Testis (tissue), 3 donors: ENCODE data around the gene KRT23. TPM values are rescaled to one million over a fixed set of nuclear protein-coding genes. Genes with fewer than 3 reads are reported as not detected.
A peak's percentile ranks its signal among the peaks of the same experiment; 100 is the strongest.
"Not testable (repeated sequence)": the region's sequence is repeated elsewhere in the genome, so short reads cannot be mapped to it uniquely, and the experiment has no call there.

Experiments
- DNase-seq: peaks from one replicate; pipeline ENCODE4 v3.0.0-alpha.2; 2019
- H3K27ac ChIP-seq, 2 donors: fragments of 200-600 bp; sonication (generic); one replicate each; pipeline ENCODE4 v1.5.1; 2019
- H3K27me3 ChIP-seq: fragments of 200-600 bp; sonication (generic); one replicate; pipeline ENCODE4 v1.5.1; 2019
- H3K36me3 ChIP-seq: fragments of 200-600 bp; sonication (generic); one replicate; pipeline ENCODE4 v1.5.1; 2017; ENCODE audit warnings: low read depth; ENCODE audit errors: missing control alignments
- H3K4me1 ChIP-seq: fragments of 200-600 bp; sonication (generic); one replicate; pipeline ENCODE4 v1.5.1; 2019
- H3K4me3 ChIP-seq, 2 donors: fragments of 200-600 bp; sonication (generic); one replicate each; pipeline ENCODE4 v1.5.1; 2017 to 2019
- H3K9me3 ChIP-seq: fragments of 200-600 bp; sonication (generic); one replicate; pipeline ENCODE4 v1.5.1; 2017
- POLR2A ChIP-seq: fragments of 450-650 bp; IDR thresholded peaks from one replicate; pipeline ENCODE4 v1.6.1; 2017; ENCODE audit warnings: antibody characterized with exemption, mild to moderate bottlenecking, moderate library complexity
- WGBS, 2 donors: methylation state at CpG; one replicate each; pipeline ENCODE4 v1.1.5; 2018; 5-methylcytosine and 5-hydroxymethylcytosine counted together
- intact Hi-C: fragments of 100-400 bp; cut with DNase I; formaldehyde crosslinking; loops from one replicate; pipeline ENCODE4 v1.15.1; 2023; ENCODE audit warnings: low total_unique reads
- polyA plus RNA-seq: library from polyadenylated mRNA; stranded (reverse); fragments of 350-450 nt; fragmentation: Illumina TruSeq; extraction: RNeasy Lipid Tissue Mini Kit (QIAGEN cat#74804); gene quantifications from one replicate; pipeline ENCODE4 v1.2.3, GENCODE V29; 2014; ENCODE audit warnings: low read depth, low replicate concordance; ENCODE audit not compliant: insufficient read depth
- total RNA-seq, 2 donors: library from RNA; depleted of rRNA; stranded (reverse); fragments of >200 nt; gene quantifications; one replicate each; pipeline ENCODE4 v1.2.3, GENCODE V29; 2016
- TF ChIP-seq, protein P1 (sequence below), 3 experiments: fragments of 450-650 bp in 2 of 3; fragments of 200-600 bp in 1 of 3; sonication (generic) in 1 of 3; IDR thresholded peaks; one replicate each; pipeline ENCODE4 v1.5.1; 2016 to 2019; ENCODE audit warnings: antibody characterized with exemption in 3 of 3, mild to moderate bottlenecking in 2 of 3, moderate library complexity in 1 of 3

Gene KRT23
- total and polyA plus RNA-seq, 3 donors from 2014 or later: 14.0 to 52.2 (median 17.3) TPM

DNA sequence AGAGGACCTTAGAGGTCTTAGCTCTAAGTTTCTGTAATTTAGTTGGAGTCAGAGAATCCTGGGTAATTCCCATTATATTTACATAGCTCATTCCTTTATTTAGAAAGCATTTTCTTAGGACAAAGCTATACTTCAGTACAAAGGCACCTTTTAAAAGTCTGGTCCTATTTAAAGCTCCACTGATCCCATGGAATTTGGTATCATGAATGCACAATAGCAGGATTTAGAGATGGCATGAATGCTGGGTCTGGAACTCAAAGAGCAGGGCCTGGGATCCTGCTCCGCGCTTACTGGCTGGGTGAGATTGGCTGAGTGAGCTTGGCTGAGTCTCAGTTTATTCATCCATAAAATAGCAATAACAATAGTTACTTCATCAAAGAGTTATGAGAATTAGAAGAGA, 4.8 kb downstream of the KRT23 start:
- no peaks in the 10 kb centered on the region for H3K36me3 ChIP-seq
- H3K4me1 ChIP-seq: no peaks in the 10 kb centered on the region
- H3K4me3 ChIP-seq: no peak overlapping the region
- H3K9me3 ChIP-seq: no peaks in the 10 kb centered on the region
- DNase-seq: no peak
- intact Hi-C loops: no loop called here
- H3K27ac ChIP-seq: no peak overlapping the region
- no peak for TF ChIP-seq POLR2A
- TF ChIP-seq, protein P1, sequence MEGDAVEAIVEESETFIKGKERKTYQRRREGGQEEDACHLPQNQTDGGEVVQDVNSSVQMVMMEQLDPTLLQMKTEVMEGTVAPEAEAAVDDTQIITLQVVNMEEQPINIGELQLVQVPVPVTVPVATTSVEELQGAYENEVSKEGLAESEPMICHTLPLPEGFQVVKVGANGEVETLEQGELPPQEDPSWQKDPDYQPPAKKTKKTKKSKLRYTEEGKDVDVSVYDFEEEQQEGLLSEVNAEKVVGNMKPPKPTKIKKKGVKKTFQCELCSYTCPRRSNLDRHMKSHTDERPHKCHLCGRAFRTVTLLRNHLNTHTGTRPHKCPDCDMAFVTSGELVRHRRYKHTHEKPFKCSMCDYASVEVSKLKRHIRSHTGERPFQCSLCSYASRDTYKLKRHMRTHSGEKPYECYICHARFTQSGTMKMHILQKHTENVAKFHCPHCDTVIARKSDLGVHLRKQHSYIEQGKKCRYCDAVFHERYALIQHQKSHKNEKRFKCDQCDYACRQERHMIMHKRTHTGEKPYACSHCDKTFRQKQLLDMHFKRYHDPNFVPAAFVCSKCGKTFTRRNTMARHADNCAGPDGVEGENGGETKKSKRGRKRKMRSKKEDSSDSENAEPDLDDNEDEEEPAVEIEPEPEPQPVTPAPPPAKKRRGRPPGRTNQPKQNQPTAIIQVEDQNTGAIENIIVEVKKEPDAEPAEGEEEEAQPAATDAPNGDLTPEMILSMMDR (IDR thresholded peaks at IDR 0.05): no peak
- 61 to 100% methylated on average over 2 of the region's 2 CpGs for WGBS, 2 donors
- H3K27me3 ChIP-seq: no peaks in the 10 kb centered on the region

DNA sequence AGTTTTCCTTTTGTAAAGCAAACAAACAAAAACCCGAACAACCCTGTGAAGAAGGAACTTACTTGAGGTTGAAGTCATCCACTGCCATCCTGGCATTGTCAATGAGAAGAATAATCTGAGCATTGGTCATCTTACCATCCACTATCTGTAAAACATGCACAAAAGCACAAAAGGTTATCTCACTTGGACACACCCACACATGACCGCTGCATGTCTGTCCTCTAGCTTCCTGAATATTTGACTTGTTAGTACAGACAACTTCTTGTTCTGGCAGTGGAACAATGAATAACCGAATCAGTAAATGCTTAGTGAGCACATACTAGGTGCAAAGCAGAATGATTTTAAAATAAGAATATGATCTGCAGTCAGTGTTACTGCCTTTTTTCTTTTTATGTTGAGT, 6.1 kb downstream of the KRT23 start:
- intact Hi-C loops: no loop called here
- Histone ChIP-seq H3K36me3 (no peaks in the 10 kb centered on the region), H3K9me3 (no peaks in the 10 kb centered on the region), H3K4me1 (no peaks in the 10 kb centered on the region), H3K4me3 (no peak overlapping the region), H3K27ac (no peak overlapping the region), H3K27me3 (no peaks in the 10 kb centered on the region)
- 68 to 76% methylated on average over 3 of the region's 3 CpGs for WGBS, 2 donors
- DNase-seq: no peak
- no peak for TF ChIP-seq POLR2A
- TF ChIP-seq, protein P1 (IDR thresholded peaks at IDR 0.05): no peak

DNA sequence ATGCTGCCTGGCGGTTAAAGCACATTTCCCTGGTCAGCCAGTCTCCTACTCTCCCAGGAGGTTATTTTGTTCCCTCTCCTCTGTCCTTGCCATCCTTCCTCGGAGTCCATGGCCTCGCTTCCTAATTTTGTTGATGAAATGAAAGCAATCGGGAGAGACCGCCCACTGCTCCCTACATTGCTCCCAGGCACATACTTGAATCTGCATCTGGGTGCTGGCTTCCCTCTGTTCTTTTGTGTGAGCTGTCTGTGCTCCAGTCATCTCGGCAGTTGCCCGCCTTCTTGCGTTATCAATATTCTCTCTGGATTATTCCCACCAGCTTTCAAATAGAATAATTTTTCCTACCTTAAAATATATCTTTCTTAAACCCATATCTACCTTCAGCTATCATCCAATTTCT, 11.1 kb downstream of the KRT23 start:
- 80 to 82% methylated on average over 8 of the region's 8 CpGs for WGBS, 2 donors
- TF ChIP-seq, protein P1 (IDR thresholded peaks at IDR 0.05): no peak
- TF ChIP-seq POLR2A: no peak

DNA sequence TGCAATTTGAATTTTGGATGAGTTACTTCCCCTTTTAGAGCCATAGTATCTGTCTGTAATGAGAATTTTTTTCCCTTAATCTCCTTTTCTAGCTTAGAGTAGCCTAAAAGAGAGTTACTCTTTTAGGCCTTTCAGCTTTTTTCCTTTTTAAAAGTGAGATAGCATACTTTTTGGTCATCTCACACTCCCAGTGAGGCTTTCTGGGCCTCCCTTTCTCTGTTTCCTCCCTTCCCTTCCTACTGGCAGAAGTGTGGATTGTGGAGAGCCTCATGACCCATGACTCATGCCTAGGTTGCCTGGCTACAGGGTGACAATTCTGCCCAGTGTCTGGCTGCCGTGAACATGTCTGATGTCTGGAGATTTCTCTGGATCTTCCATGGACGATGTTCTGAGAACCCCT, 15.2 kb downstream of the KRT23 start:
- no peak overlapping the region for H3K4me3 ChIP-seq
- no peaks in the 10 kb centered on the region for H3K9me3 ChIP-seq
- H3K4me1 ChIP-seq: no peaks in the 10 kb centered on the region
- TF ChIP-seq, protein P1 (IDR thresholded peaks at IDR 0.05): no peak
- no peak for TF ChIP-seq POLR2A
- intact Hi-C loops: no loop called here
- H3K27ac ChIP-seq: no peak overlapping the region
- 46 to 71% methylated on average over 2 of the region's 2 CpGs for WGBS, 2 donors
- no peaks in the 10 kb centered on the region for H3K36me3 ChIP-seq
- DNase-seq: peak; percentile 46
- no peaks in the 10 kb centered on the region for H3K27me3 ChIP-seq

More for the DNA sequence above, 11.1 kb downstream of the KRT23 start:
- intact Hi-C loops: no loop called here
- H3K27ac ChIP-seq: no peak overlapping the region
- DNase-seq: no peak
- H3K36me3 ChIP-seq: no peaks in the 10 kb centered on the region
- H3K4me3 ChIP-seq: no peak overlapping the region
- no peaks in the 10 kb centered on the region for H3K9me3 ChIP-seq
- no peaks in the 10 kb centered on the region for H3K4me1 ChIP-seq
- H3K27me3 ChIP-seq: no peaks in the 10 kb centered on the region

DNA sequence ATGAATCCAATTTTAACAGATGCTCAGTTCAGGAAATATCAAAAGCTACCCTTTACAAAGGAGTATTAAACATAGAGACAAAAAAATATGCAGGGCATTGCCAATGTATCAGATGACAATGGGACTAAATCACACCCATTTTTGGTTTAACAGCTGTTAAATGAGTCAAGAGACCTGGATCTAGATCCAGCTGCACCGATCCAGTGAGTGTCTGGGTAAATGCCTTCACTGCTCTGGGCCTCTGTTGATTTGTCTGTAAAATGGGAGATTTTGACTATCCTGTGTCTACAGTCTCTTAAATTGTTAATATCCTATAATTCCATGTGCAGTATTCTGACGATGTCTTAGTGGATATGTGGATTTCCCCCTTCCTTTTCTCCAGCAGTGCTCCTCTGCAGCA, 16.4 kb downstream of the KRT23 start:
- Histone ChIP-seq H3K4me1 (no peaks in the 10 kb centered on the region), H3K36me3 (no peaks in the 10 kb centered on the region), H3K27me3 (no peaks in the 10 kb centered on the region), H3K27ac (no peak overlapping the region), H3K4me3 (no peak overlapping the region), H3K9me3 (no peaks in the 10 kb centered on the region)
- no peak for TF ChIP-seq POLR2A
- TF ChIP-seq, protein P1 (IDR thresholded peaks at IDR 0.05): no peak
- WGBS, 2 donors: 89 to 95% methylated on average over 2 of the region's 2 CpGs
- intact Hi-C loops: no loop called here
- DNase-seq: no peak

DNA sequence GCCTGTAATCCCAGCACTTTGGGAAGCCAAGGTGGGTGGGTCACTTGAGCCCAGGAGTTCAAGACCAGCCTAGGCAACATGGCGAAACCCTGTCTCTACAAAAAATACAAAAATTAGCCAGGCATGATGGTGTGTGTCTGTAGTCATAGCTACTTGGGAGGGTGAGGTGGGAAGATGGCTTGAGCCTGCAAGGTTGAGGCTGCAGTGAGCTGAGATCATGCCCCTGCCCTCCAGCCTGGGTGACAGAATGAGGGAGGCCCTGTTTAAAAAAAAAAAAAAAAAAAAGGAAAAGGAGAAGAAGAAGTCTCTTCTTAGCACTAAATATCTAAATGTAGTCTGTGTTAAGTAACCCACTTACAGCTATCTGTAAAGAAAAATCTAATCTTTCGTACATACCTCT, 20.3 kb downstream of the KRT23 start:
- 95 to 96% methylated on average over 2 of the region's 2 CpGs for WGBS, 2 donors
- H3K36me3 ChIP-seq, H3K4me3 ChIP-seq, H3K27me3 ChIP-seq, H3K27ac ChIP-seq, DNase-seq, H3K4me1 ChIP-seq, H3K9me3 ChIP-seq, intact Hi-C loops: not testable (repeated sequence)
